Retinal pigment epithelial cell (primary cell): Measurements from ENCODE around the gene KRT86.

Source experiments
- DNase-seq: peaks from one replicate; pipeline ENCODE4 v3.0.0-alpha.2; 2010; ENCODE audit warnings: low read depth
- H3K4me3 ChIP-seq: 2 replicates; pipeline ENCODE4 v1.5.1; 2011; ENCODE audit warnings: mild to moderate bottlenecking, low read length, control low read depth, moderate library complexity
- CTCF ChIP-seq: conservative IDR thresholded peaks from 2 replicates; pipeline ENCODE4 v1.5.1; 2011; ENCODE audit warnings: low read depth, low read length, control low read depth, inconsistent platforms

Gene KRT86

DNA sequence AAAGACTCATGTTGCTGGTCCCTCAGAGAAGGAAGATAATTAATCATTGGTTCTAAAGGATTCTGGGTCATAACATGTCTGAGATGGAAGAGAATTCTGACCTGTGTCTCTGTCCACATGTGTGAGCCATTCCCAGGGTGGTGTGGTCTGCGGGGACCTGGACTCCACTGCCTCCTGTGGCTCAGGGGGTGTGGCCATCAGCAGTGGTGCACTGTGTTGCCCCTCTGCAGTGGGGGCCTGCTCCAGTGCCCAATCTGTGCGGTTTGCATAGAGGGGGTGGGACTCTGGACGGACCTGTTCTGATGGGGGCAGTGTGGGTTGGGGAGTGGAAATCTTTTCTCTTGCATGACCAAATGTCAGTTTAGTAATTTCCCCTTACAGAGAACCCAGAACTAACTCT lies 79.3 kb downstream of the KRT86 start:
- DNase-seq, result no peak
- TF ChIP-seq CTCF, result no peak
- no peak overlapping the region for H3K4me3 ChIP-seq

GRCh38 chr12:52354200-52354599 lies 79.8 kb downstream of the KRT86 start:
- no peak for TF ChIP-seq CTCF
- DNase-seq, result no peak
- no peak overlapping the region for H3K4me3 ChIP-seq

GRCh38 chr12:52355176-52355575 lies 80.7 kb downstream of the KRT86 start:
- no peak overlapping the region for H3K4me3 ChIP-seq
- TF ChIP-seq CTCF, result no peak
- DNase-seq, result no peak

GRCh38 chr12:52356031-52356761 lies 81.8 kb downstream of the KRT86 start:
- TF ChIP-seq CTCF, result no peak
- DNase-seq, result no peak
- H3K4me3 ChIP-seq, result no peak overlapping the region

DNA sequence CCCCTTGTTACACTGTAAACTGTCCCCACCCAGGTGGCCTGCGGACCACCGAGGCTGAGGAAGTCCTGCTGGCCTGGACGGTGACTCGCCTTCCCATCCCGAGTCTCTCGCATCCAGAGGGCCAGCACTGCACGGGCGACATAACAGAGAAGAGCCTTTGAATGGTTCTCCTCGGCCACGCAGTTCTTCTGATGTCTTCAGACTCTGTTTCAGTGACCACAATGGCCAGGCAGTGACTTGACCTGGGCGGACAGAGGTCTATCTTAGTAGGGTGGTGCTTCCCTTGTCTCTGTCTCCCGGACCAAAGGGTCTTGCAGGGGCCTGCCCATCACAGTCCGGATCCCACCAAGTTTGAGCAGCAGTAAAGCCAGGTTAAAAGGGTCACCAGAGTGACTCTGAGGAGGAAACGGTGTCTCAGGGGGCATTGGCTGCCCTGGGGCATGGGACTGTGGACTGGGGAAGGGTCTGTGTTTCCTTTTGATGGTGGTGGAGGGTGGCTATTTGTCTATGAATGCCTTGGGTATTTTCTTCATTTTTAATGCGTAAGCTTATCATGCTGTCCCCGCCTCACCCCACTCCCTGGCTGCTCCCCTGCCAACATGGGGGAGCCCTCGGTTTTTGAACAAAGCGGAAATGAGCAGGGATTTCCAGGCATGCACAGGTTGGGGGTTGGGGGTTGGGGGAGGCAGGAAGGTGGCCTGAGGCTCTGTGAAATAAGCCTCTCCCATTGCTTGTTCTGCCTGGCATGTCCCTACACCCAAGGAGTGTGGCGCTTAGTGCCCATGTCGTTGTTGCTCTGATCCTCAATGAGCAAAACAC lies 82.5 kb downstream of the KRT86 start:
- TF ChIP-seq CTCF, result no peak
- H3K4me3 ChIP-seq, result no peak overlapping the region
- no peak for DNase-seq
